Peyer's patch (tissue), 4 donors: ENCODE data around the gene FAM174C.

Experiments
- POLR2A ChIP-seq, 2 donors: fragments of 450-650 bp; IDR thresholded peaks; one replicate each; pipeline ENCODE4 v1.5.1; 2017; ENCODE audit warnings: antibody characterized with exemption in 2 of 2, mild to moderate bottlenecking in 2 of 2, moderate library complexity in 2 of 2
- TF ChIP-seq, protein P1 (sequence below), 6 experiments: fragments of 450-650 bp in 4 of 6; fragments of 200-600 bp in 2 of 6; sonication (generic) in 1 of 6; IDR thresholded peaks; one replicate each; pipeline ENCODE4 v1.5.1; 2017 to 2019; ENCODE audit warnings: antibody characterized with exemption in 6 of 6, mild to moderate bottlenecking in 3 of 6, moderate library complexity in 1 of 6

GRCh38 chr19:1249298-1249989 lies 25.9 kb upstream of the FAM174C start:
- TF ChIP-seq, protein P1, sequence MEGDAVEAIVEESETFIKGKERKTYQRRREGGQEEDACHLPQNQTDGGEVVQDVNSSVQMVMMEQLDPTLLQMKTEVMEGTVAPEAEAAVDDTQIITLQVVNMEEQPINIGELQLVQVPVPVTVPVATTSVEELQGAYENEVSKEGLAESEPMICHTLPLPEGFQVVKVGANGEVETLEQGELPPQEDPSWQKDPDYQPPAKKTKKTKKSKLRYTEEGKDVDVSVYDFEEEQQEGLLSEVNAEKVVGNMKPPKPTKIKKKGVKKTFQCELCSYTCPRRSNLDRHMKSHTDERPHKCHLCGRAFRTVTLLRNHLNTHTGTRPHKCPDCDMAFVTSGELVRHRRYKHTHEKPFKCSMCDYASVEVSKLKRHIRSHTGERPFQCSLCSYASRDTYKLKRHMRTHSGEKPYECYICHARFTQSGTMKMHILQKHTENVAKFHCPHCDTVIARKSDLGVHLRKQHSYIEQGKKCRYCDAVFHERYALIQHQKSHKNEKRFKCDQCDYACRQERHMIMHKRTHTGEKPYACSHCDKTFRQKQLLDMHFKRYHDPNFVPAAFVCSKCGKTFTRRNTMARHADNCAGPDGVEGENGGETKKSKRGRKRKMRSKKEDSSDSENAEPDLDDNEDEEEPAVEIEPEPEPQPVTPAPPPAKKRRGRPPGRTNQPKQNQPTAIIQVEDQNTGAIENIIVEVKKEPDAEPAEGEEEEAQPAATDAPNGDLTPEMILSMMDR (IDR thresholded peaks at IDR 0.05) = no peak
- TF ChIP-seq POLR2A (IDR thresholded peaks at IDR 0.05) = peak; percentile 90 to 92
